Panc1 (cell line): ENCODE measurements around the gene BAD. TPM values are rescaled to one million over a fixed set of nuclear protein-coding genes. Genes with fewer than 3 reads are reported as not detected.

ENCODE experiments used
- ATAC-seq: fragments of 200-7000 bp; cut with Tn5 transposase; 2 replicates; pipeline ENCODE4 v1.9.1; 2020; ENCODE audit warnings: mild to moderate bottlenecking, moderate library complexity
- BruUV-seq: library from RNA; stranded (reverse); fragments of 400-500 nt; replicated peaks from 2 replicates; lab custom pipeline; 2021; lab: Mats Ljungman, UMichigan
- CTCF ChIA-PET: fragments of 300-600 bp; sonication (Branson Sonifier 250); formaldehyde crosslinking; loops from one replicate; lab custom pipeline; 2022; ENCODE audit warnings: antibody characterized with exemption; lab: Charles Lee
- POLR2A ChIA-PET: fragments of 300-600 bp; sonication (Branson Sonifier 250); formaldehyde crosslinking; loops from one replicate; lab custom pipeline; 2022; ENCODE audit warnings: antibody characterized with exemption; lab: Charles Lee
- DNase-seq: peaks from one replicate; pipeline ENCODE4 v3.0.0-alpha.2; 2010; ENCODE audit warnings: low read depth, low spot score
- H3K27ac ChIP-seq: 2 replicates; pipeline ENCODE4 v1.5.1; 2011; ENCODE audit warnings: mild to moderate bottlenecking, low read length, inconsistent platforms
- H3K27me3 ChIP-seq: fragments of 200-500 bp; sonication (Bioruptor generic); 2 replicates; pipeline ENCODE4 v1.6.0; 2014; ENCODE audit warnings: low read length, inconsistent platforms; ENCODE audit not compliant: control insufficient read depth, insufficient read depth
- H3K36me3 ChIP-seq: fragments of 200-500 bp; sonication (Bioruptor generic); 2 replicates; pipeline ENCODE4 v1.5.1; 2014; ENCODE audit warnings: inconsistent platforms, mild to moderate bottlenecking, low read length, moderate library complexity; ENCODE audit not compliant: control insufficient read depth, insufficient read depth
- H3K4me1 ChIP-seq: 2 replicates; pipeline ENCODE4 v1.5.1; 2011; ENCODE audit warnings: inconsistent platforms, mild to moderate bottlenecking, low read length, moderate library complexity; ENCODE audit not compliant: control insufficient read depth, insufficient read depth
- H3K4me3 ChIP-seq, 2 experiments: 2 replicates each; pipeline ENCODE4 v1.5.1; 2011 to 2012; ENCODE audit warnings: low read depth in 2 of 2, low read length in 2 of 2, mild to moderate bottlenecking in 2 of 2, inconsistent platforms in 1 of 2, moderate library complexity in 1 of 2
- H3K9me3 ChIP-seq: fragments of 200-500 bp; sonication (Bioruptor generic); 2 replicates; pipeline ENCODE4 v1.5.1; 2014; ENCODE audit warnings: low read depth, mild to moderate bottlenecking, inconsistent platforms, low read length, moderate library complexity; ENCODE audit not compliant: control insufficient read depth, insufficient read depth
- CTCF ChIP-seq: fragments of 450-650 bp; IDR thresholded peaks from 2 replicates; pipeline ENCODE4 v1.5.1; 2017; ENCODE audit warnings: mild to moderate bottlenecking
- POLR2AphosphoS5 ChIP-seq: IDR thresholded peaks from 2 replicates; pipeline ENCODE4 v1.6.1; 2012; ENCODE audit warnings: mild to moderate bottlenecking, low read depth, low read length, moderate library complexity
- REST ChIP-seq, 2 experiments: IDR thresholded peaks; 2 replicates each; pipeline ENCODE4 v1.6.1; 2011 to 2012; ENCODE audit warnings: low read depth in 2 of 2, control low read depth in 1 of 2, low read length in 1 of 2, mild to moderate bottlenecking in 1 of 2, moderate library complexity in 1 of 2; ENCODE audit not compliant: insufficient read depth in 1 of 2
- SIN3A ChIP-seq: IDR thresholded peaks from 2 replicates; pipeline ENCODE4 v1.6.1; 2012; ENCODE audit warnings: low read depth, mild to moderate bottlenecking, low read length, moderate library complexity, borderline replicate concordance; ENCODE audit not compliant: insufficient read depth
- TCF7L2 ChIP-seq: IDR thresholded peaks from 2 replicates; pipeline ENCODE4 v1.6.1; 2011; ENCODE audit warnings: mild to moderate bottlenecking, low read depth, low read length, inconsistent platforms
- in situ Hi-C: cut with HindIII; loops from 2 replicates; pipeline ENCODE4 v1.10.0; 2016; ENCODE audit warnings: low sequenced_read_pairs, low pct_unique_long_range_greater_than_20kb
- intact Hi-C: fragments of 100-400 bp; cut with micrococcal nuclease; formaldehyde crosslinking; loops from one replicate; pipeline ENCODE4 v1.10.0; 2022; ENCODE audit not compliant: unreplicated experiment
- total RNA-seq: library from RNA; stranded (reverse); gene quantifications from one replicate; pipeline ENCODE4 v1.2.1, GENCODE V29; 2021; ENCODE audit not compliant: unreplicated experiment

The BAD gene
- total RNA-seq, 1 experiment from 2014 or later, result 77.7 TPM

GRCh38 chr11:64331569-64332371 lies 47.3 kb upstream of the BAD start:
- no peaks in the 10 kb centered on the region for H3K36me3 ChIP-seq
- DNase-seq (peak; percentile 80), ATAC-seq (peak; percentile 86)
- ChIA-PET CTCF (interaction anchor here (0.6 to 1.9 kb wide), 9 partner anchors 9 to 152 kb away, joined by 3 to 16 read pairs (median 4); partner anchors contain the start of genes PRDX5 and TRMT112), POLR2A (interaction anchor here (0.5 to 1.8 kb wide), 6 partner anchors 9 to 147 kb away, joined by 3 to 12 read pairs (median 3); partner anchors contain the start of genes PRDX5 and TRMT112)
- H3K9me3 ChIP-seq, result no peaks in the 10 kb centered on the region
- H3K4me3 ChIP-seq, result peak overlapping the region in 1 of 2 experiments; percentile 28; a peak in 2 of 4 replicates
- H3K27ac ChIP-seq, result peak overlapping the region; percentile 61
- in situ Hi-C loops, result no loop called here
- no TSS peak for BruUV-seq
- peaks cover 26% of the 10 kb centered on the region for H3K4me1 ChIP-seq
- H3K27me3 ChIP-seq, result no peaks in the 10 kb centered on the region
- TF ChIP-seq POLR2AphosphoS5, result no peak
- TF ChIP-seq CTCF, result no peak; the same call in 1 of the 2 replicates
- intact Hi-C loops, result no loop called here

- Histone ChIP-seq H3K27ac (no peak overlapping the region), H3K4me1 (peaks cover 26% of the 10 kb centered on the region), H3K9me3 (no peaks in the 10 kb centered on the region), H3K27me3 (no peaks in the 10 kb centered on the region), H3K36me3 (no peaks in the 10 kb centered on the region), H3K4me3 (no peak overlapping the region)
- no TSS peak for BruUV-seq
- CTCF ChIA-PET, result interaction anchor here (1.5 to 1.9 kb wide), 4 partner anchors 13 to 26 kb away, joined by 9 to 16 read pairs (median 11); partner anchors contain the start of genes PRDX5 and TRMT112
- TF ChIP-seq POLR2AphosphoS5 (no peak), SIN3A (no peak), TCF7L2 (no peak), CTCF (no peak), REST (IDR thresholded peaks at IDR 0.05; ENCODE audit: insufficient read depth in 1 of 2, low read depth in 2 of 2, low read length in 1 of 2) (no peak)
- intact Hi-C loops, result no loop called here
- in situ Hi-C loops, result no loop called here
- POLR2A ChIA-PET, result interaction anchor here (0.6 to 1.8 kb wide), 3 partner anchors 13 to 146 kb away, joined by 3 to 12 read pairs (median 3); partner anchors contain the start of genes PRDX5 and TRMT112
- DNase-seq (no peak), ATAC-seq (no peak)
Observed at GRCh38 chr11:64330888-64331287, 46.4 kb upstream of the BAD start.
